Measurements from ENCODE around the gene ZNF19.

- TF ChIP-seq REST (IDR thresholded peaks at IDR 0.05; ENCODE audit: low read depth) = no peak
- no peak for TF ChIP-seq TCF12 (IDR thresholded peaks at IDR 0.05; ENCODE audit: low read depth)
Measured at GRCh38 chr16:71514476-71514875, 25.4 kb upstream of the ZNF19 start.

All from Ishikawa (cell line).